AML-193 (cell line): Measurements from ENCODE around the gene KCP.

Source experiments
- DNase-seq, 2 experiments: peaks; one replicate each; lab custom pipeline; 2025; lab: John Stamatoyannopoulos, UW

KCP gene

DNA sequence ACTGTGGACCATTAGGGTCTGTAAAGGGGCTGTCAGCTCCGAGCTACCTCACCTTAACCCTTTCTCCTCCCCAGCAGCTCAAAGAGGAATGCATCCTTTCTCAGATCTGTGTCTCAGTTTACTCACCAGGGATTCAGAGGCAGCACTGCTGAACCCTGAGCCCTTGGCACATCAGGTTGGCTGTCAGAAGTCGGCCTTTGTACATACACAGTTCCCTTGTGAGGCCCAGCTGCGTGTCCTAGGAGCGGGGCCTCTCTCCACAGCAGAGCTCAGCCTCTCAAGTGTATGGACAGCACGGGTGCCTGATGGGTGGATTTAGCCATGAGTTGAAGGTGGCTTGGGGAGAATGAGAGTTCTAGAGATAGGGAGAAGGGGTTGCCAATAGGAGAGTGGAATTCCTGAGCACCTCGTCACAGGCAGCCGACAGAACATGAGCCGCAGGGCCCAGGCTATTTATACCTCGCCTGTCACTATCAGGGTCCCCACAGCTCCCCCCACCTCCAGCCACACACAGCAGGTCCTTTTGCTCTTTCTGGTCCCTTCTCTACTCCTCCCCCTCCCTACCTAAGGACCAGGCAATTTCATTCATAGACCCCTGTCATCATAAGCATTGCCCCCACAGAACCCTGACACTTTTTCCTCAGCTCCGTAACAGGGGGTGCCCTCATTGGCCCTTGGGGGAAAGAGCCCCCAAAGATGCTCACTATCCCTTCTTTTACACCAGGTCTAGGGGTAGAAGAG, 82.4 kb downstream of the KCP start:
- no peak for DNase-seq

DNA sequence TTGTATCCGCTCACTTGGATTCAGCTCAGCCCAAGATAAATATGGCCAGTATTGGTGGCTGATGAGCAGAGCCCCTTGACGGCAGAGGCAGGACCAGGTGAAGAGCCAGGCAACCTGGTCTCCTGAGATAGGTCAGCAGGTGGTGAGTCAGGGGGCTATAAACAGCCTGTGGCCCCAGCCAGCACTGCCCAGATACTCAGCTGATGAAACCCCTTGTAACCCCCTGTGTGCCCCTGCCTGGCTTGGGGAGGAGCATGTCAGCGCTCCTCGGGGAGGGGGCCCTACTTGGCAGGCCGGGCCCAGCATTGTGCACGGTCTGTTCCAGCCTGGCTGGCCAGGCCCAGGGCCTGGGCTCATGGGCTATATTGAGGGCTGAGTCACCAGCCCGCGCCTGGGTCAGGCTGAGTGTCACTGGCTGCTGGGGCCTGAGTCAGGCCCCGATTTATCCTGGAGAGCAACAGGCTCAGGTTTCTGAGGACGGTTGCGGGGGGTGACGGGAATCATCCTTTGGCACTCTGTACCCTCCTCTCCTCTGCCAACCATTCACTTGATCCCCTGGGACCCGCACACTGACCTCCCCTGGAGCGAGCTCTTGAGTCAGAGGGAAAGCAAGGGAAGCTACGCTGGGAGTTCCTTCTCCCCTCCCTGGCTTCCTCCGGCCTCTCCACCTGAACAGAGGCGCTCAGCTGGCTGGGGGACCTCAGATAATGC, 83.1 kb downstream of the KCP start:
- DNase-seq: no peak

DNA sequence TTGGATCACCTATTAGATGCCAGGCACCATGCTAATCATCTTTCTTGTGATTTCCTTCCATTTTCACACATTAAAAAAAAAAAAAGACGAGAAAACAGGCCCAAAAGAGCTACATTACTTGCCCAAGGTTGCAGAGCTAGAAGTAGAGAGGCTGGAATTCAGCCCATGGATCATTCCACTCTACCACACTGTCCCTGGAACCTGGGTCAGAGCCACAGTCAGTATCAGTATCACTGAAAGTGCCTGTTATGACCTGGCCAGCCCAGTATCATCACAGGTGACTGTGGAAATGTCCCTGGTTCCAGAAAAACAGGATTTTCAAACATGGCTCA, 83.6 kb downstream of the KCP start:
- DNase-seq: no peak
